ACC112 (cell line): ENCODE results near the gene ARRDC2.
"Not testable (repeated sequence)": the region's sequence is repeated elsewhere in the genome, so short reads cannot be mapped to it uniquely, and the experiment has no call there.

Experiments used
- H2AFZ ChIP-seq: fragments of 200-600 bp; sonication (generic); one replicate; pipeline ENCODE4 v1.6.0; 2017; ENCODE audit warnings: antibody characterized with exemption, low read length; ENCODE audit not compliant: unreplicated experiment
- H3K27ac ChIP-seq: fragments of 200-600 bp; sonication (generic); 2 replicates; pipeline ENCODE4 v1.5.1; 2014; ENCODE audit warnings: low read depth, mild to moderate bottlenecking, antibody characterized with exemption, low read length, moderate library complexity
- H3K27me3 ChIP-seq: fragments of 200-600 bp; sonication (generic); 2 replicates; pipeline ENCODE4 v1.6.1; 2014; ENCODE audit warnings: mild to moderate bottlenecking, antibody characterized with exemption, low read length, moderate library complexity, mixed read lengths; ENCODE audit not compliant: insufficient read depth
- H3K36me3 ChIP-seq: fragments of 200-600 bp; sonication (generic); 2 replicates; pipeline ENCODE4 v1.6.1; 2016; ENCODE audit warnings: mild to moderate bottlenecking, antibody characterized with exemption, low read length, moderate library complexity, mixed read lengths; ENCODE audit not compliant: insufficient read depth
- H3K4me1 ChIP-seq: fragments of 200-600 bp; sonication (generic); one replicate; pipeline ENCODE4 v1.6.1; 2016; ENCODE audit warnings: low read length, mixed read lengths; ENCODE audit not compliant: insufficient read depth, unreplicated experiment, control insufficient read depth
- H3K4me3 ChIP-seq: fragments of 200-600 bp; sonication (generic); 2 replicates; pipeline ENCODE4 v1.5.1; 2014; ENCODE audit warnings: mild to moderate bottlenecking, low read depth, low read length
- H3K79me2 ChIP-seq: fragments of 200-600 bp; sonication (generic); one replicate; pipeline ENCODE4 v1.6.0; 2016; ENCODE audit warnings: low read length; ENCODE audit not compliant: control insufficient read depth, unreplicated experiment, insufficient read depth

ARRDC2 gene

DNA sequence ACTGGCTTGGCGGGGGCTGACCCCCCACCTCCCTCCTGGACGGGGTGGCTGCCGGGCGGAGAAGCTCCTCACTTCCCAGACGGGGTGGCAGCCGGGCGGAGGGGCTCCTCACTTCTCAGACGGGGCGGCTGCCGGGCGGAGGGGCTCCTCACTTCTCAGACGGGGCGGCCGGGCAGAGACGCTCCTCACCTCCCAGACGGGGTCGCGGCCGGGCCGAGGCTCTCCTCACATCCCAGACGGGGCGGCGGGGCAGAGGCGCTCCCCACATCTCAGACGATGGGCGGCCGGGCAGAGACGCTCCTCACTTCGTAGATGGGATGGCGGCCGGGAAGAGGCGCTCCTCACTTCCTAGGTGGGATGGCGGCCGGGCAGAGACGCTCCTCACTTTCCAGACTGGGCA is 2.2 kb upstream of the ARRDC2 start:
- H3K79me2 ChIP-seq: peaks cover 23% of the 10 kb centered on the region
- not testable (repeated sequence) for H3K4me1 ChIP-seq, H3K27me3 ChIP-seq, H3K36me3 ChIP-seq, H3K27ac ChIP-seq, H3K4me3 ChIP-seq, H2AFZ ChIP-seq

DNA sequence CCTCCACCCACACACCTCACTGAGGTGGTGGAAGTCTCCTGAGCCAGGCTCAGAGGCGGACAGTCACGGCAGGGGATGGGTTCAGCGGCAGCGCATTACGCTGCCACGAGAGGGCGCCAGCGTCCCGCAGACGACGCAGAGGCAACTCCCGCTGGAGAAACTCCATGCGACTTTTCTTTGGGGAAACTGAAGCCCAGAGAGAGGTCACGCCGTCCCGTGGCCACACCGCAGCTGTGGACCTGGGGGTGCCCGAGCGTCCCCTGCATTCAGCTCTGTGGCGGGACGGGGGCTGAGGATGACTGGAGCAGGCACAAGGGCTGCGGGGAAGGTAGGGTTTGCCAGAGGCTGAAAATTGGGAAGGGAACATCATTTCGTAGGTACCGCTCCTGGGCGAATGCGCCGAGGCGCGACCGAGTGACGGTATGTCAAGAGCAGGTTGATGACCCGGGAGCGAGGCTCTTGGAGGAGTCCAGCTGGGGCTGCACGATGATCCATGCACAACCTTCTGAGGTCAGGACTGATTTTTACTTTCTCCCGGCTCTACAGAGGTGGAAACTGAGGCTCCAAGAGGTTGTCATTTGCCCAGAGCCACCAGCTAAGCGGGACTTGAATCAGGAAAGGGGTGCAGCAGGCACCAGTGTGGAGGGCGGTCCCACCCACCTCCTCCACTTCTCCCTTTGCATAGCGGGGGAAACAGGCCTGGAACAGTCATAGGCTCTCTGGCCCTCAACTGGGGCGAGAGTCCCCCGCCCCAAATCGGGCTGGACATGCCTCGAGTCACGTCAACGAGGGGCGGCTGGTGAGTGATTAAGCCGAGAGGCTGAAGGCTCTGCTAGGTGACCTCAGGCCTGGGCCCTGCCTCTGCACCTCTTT is 690 bp upstream of the ARRDC2 start:
- Histone ChIP-seq H3K4me3 (peak overlapping the region; percentile 66), H3K27ac (0 out of 2 replicates have a peak overlapping the region, but pooled peaks have one; percentile 8)

DNA sequence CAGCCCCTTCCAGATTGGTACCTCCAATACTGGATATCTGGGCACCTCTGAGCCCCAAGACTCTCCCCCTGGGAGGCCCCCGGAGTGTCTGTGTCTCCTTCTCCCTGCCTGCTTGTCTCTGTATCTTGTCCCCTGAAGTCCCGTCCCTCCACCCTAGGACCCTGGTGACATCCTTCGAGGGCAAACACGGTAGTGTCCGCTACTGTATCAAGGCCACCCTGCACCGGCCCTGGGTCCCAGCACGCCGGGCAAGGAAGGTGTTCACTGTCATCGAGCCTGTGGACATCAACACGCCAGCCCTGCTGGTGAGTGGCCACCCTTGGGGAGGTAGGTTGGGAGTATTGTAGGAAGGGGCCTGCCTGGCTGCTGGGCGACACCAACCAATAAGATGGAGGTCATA is 844 bp downstream of the ARRDC2 start:
- Histone ChIP-seq H3K27ac (no peak overlapping the region), H3K36me3 (peaks cover 6% of the 10 kb centered on the region; the same call in 1 of the 2 replicates), H3K4me3 (peak overlapping the region; percentile 74), H2AFZ (no peak overlapping the region), H3K4me1 (peaks cover 10% of the 10 kb centered on the region), H3K79me2 (peaks cover 5% of the 10 kb centered on the region), H3K27me3 (no peaks in the 10 kb centered on the region)

More for the DNA sequence above, 690 bp upstream of the ARRDC2 start:
- Histone ChIP-seq H3K27me3 (no peaks in the 10 kb centered on the region), H3K79me2 (peaks cover 12% of the 10 kb centered on the region), H3K4me1 (peaks cover 10% of the 10 kb centered on the region), H3K36me3 (no peaks in the 10 kb centered on the region; the same call in 1 of the 2 replicates), H2AFZ (no peak overlapping the region)

DNA sequence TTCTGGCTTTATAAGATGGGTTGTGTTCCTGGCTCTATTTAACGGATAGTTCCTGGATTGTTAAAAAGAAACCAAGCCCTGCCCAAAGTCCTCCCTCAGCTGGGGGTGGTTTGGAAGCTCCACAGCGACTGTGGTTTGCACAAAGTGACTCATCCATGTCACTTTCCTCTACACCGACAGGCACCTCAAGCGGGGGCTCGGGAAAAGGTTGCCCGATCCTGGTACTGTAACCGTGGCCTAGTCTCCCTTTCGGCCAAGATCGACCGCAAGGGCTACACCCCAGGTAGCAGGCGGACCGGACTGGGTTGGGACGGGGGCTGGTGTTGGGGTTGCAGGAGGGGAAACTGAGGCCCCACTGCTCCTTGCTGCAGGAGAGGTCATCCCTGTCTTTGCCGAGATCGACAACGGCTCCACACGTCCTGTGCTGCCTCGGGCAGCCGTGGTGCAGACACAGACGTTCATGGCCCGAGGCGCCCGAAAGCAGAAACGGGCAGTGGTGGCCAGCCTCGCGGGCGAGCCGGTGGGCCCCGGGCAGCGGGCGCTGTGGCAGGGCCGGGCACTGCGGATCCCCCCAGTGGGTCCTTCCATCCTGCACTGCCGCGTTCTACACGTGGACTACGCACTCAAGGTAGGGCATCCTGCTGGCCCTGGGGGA is 1.6 kb downstream of the ARRDC2 start:
- Histone ChIP-seq H3K4me3 (peak overlapping the region; percentile 74), H2AFZ (no peak overlapping the region), H3K4me1 (peaks cover 10% of the 10 kb centered on the region), H3K27me3 (no peaks in the 10 kb centered on the region), H3K27ac (no peak overlapping the region), H3K79me2 (peaks cover 5% of the 10 kb centered on the region), H3K36me3 (peaks cover 6% of the 10 kb centered on the region; the same call in 1 of the 2 replicates)

DNA sequence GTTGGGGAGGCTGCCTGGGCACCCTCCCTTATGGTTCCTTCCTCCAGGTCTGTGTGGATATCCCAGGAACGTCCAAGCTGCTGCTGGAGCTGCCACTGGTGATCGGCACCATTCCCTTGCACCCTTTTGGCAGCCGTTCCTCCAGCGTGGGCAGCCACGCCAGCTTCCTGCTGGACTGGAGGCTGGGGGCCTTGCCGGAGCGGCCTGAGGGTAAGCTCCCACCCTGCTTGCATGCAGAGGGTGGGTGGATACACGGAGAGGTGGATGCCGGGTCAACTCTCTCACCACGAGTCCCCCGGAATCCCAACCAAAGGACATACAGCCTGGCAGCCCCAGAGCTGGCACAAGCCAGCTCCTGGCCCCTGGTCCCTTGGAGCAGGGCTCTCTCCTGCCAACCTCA is 2.2 kb downstream of the ARRDC2 start:
- Histone ChIP-seq H3K79me2 (peaks cover 5% of the 10 kb centered on the region), H3K4me3 (no peak overlapping the region), H3K27ac (no peak overlapping the region), H2AFZ (no peak overlapping the region), H3K36me3 (peaks cover 6% of the 10 kb centered on the region; the same call in 1 of the 2 replicates), H3K27me3 (no peaks in the 10 kb centered on the region), H3K4me1 (peaks cover 10% of the 10 kb centered on the region)

DNA sequence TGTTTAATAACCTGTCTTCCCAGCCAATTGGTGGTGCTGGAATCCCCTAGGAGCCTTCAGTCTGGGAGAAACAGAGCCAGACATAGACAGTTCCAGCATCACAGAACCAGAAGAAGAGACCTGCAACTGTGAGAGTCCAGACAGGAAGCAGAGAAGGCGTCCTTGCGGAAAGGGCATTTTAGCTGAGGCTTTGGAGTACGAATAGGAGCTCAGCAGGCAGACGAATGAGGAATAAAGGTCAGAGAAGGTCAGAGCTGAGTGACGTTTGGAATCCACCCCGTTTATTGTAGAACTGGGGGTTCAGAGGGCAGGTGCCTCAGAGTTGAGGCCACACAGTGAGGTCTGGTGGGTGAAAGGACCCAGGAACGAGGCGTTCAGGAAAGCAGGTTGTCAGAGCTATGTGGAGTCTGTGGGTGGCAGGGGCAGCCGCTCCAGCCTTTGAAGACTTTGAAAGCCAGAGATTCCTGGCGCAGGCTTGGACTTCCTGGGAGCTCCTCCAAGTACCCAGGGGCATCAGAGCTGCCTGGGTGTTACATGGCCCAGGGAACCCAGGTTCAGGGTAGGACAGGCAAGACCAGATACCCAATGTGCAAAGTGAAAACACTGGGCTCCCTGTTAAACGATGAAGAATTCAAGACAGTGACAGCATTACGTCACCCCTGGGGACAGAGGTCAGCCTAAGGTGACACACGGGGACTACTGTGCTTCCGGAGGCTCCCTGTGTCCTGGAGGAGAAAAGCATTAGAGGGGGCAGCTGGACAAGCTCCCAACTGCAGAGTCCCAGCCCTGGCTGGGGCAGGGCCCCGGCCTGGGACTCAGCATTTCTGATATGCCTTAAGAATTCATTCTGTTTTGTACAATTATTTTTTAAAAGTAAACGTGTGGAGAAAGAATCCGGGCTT is 5.5 kb downstream of the ARRDC2 start:
- no peak overlapping the region for H3K27ac ChIP-seq
- H3K4me3 ChIP-seq: no peak overlapping the region
- H2AFZ ChIP-seq: no peak overlapping the region
- H3K36me3 ChIP-seq: peaks cover 6% of the 10 kb centered on the region; the same call in 1 of the 2 replicates
- H3K79me2 ChIP-seq: peaks cover 4% of the 10 kb centered on the region
- H3K27me3 ChIP-seq: no peaks in the 10 kb centered on the region
- peaks cover 18% of the 10 kb centered on the region for H3K4me1 ChIP-seq

DNA sequence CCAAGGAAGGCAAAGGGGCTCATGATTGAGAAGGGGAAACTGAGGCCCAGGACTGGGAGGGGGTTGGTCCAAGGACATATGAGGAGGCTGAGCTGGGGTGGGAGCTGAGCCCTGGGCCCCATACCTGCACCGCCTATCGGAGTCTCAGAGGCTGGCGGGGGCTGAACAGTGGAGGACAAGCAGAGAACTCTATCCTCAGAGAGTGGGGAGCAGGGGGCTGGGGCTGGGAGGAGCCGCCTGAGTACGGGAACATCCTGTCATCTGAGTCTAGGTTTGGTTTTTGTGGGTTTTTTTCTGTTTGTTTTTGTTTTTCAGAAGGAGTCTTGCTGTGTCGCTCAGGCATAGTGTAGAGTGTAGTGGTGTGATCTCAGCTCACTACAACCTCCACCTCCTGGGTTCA is 6.2 kb downstream of the ARRDC2 start:
- Histone ChIP-seq H2AFZ (no peak overlapping the region), H3K4me1 (peaks cover 14% of the 10 kb centered on the region), H3K79me2 (no peaks in the 10 kb centered on the region), H3K4me3 (no peak overlapping the region), H3K27ac (no peak overlapping the region), H3K36me3 (peaks cover 6% of the 10 kb centered on the region; the same call in 1 of the 2 replicates), H3K27me3 (no peaks in the 10 kb centered on the region)

DNA sequence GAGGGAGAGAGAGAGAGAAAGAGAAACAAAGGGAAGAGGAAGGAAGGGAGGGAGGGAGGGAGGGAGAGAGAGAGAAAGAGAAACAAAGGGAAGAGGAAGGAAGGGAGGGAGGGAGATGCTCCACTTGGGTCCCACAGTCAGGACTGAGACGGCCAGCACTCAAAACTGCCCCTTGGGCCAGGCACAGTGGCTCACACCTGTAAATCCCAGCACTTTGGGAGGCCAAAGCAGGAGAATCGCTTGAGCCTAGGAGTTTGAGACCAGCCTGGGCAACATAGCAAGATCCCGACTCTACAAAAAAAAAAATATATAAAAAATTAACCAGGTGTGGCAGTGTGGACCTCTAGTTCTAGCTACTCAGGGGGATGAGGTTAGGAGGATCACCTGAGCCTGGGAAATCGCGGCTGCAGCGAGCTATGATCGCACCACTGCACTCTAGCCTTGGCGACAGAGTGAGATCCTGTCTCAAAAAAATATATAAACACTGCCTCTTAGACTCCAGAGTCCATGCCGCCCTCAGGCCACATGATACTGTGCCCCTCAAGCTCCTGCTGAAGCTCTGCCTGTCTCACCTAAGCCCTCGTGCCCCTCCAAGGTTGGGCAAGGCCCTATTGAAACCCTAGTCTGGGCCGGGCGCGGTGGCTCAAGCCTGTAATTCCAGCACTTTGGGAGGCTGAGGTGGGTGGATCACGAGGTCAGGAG is 8.4 kb downstream of the ARRDC2 start:
- H3K4me1 ChIP-seq: peaks cover 28% of the 10 kb centered on the region
- no peak overlapping the region for H3K4me3 ChIP-seq
- H3K27me3 ChIP-seq: no peaks in the 10 kb centered on the region
- H2AFZ ChIP-seq: no peak overlapping the region
- no peaks in the 10 kb centered on the region for H3K79me2 ChIP-seq
- peaks cover 6% of the 10 kb centered on the region; the same call in 1 of the 2 replicates for H3K36me3 ChIP-seq
- H3K27ac ChIP-seq: no peak overlapping the region

DNA sequence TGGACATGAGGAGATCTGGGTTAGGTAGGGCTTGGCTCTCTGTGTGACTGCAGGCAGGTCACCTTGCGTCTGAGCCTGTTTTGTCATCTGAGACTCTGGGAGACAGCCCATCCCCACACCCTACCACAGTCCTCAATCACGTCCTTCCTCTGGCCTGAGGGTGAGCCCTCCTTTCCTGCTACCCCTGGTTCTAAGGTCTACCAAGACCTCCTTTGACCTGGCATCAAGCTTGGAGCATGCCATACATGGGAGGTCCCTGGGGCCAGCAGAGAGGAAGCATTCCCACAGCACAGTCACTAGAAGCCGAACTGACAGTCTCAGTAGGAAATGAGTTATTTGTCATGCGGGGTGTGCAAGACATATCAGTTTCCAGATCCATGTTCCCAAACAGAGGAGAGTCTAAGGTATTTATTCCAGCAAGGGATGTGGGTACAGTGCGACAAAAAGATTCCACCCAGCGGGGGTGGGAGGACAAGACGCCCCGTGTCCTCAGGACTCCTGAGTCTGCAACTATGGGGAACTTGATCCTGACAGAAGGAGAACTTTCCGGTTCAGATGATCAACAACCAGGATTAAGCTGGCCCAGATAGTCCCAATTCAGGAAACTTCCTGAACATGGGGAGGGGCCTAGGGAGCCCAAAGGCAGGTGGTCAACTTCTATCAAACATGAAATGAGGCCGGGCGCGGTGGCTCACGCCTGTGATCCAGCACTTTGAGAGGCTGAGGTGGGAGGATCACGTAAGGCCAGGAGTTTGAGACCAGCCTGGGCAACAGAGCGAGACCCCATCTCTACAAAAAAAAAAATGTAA is 9.5 kb downstream of the ARRDC2 start:
- Histone ChIP-seq H2AFZ (no peak overlapping the region), H3K79me2 (no peaks in the 10 kb centered on the region), H3K36me3 (peaks cover 6% of the 10 kb centered on the region; the same call in 1 of the 2 replicates), H3K4me3 (no peak overlapping the region), H3K4me1 (peaks cover 38% of the 10 kb centered on the region), H3K27ac (peak overlapping the region; percentile 58), H3K27me3 (no peaks in the 10 kb centered on the region)
